ENCODE data around the gene PRR36. TPM values are rescaled to one million over a fixed set of nuclear protein-coding genes. Genes with fewer than 3 reads are reported as not detected.

Gene PRR36
- total RNA-seq, 4 donors from 2014 or later: 0.52 TPM; not detected in 3

GRCh38 chr19:7830272-7830771 is 43.9 kb downstream of the PRR36 start:
- Histone ChIP-seq H3K9me3 (no peaks in the 10 kb centered on the region), H3K27ac (replicated peaks in 1 of 4) (peak overlapping the region in 3 of 4 donors; percentile 46 to 67 (median 59)), H3K27me3 (peaks cover 0 to 5% (median 0%) of the 10 kb centered on the region in 4 donors), H3K36me3 (no peaks in the 10 kb centered on the region), H3K4me1 (peaks cover 21 to 43% (median 40%) of the 10 kb centered on the region in 4 donors), H3K4me3 (peak overlapping the region; percentile 79 to 94 (median 85))
- TF ChIP-seq EP300 (IDR thresholded peaks at IDR 0.05): no peak
- no peak for TF ChIP-seq POLR2A (IDR thresholded peaks at IDR 0.05; ENCODE audit: low read depth)
- TF ChIP-seq CTCF (IDR thresholded peaks at IDR 0.05): no peak
- no peak for TF ChIP-seq POLR2AphosphoS5 (IDR thresholded peaks at IDR 0.05)
- WGBS: no CpG with 5 or more reads among the region's 53 CpGs
- intact Hi-C loops (cut with DNase I): no loop called here
- no peak for DNase-seq (ENCODE audit: extremely low spot score)

GRCh38 chr19:7829561-7830271 is 44.5 kb downstream of the PRR36 start, which contains the start of gene EVI5L:
EVI5L (plus strand) TSS chr19:7830218; CDS start chr19:7846543, 16,325 bp downstream.
- TF ChIP-seq EP300 (IDR thresholded peaks at IDR 0.05) (no peak), POLR2A (IDR thresholded peaks at IDR 0.05; ENCODE audit: low read depth) (no peak), POLR2AphosphoS5 (IDR thresholded peaks at IDR 0.05) (peak; percentile 69 to 75), CTCF (IDR thresholded peaks at IDR 0.05) (peak in 1 of 3 experiments; percentile 22)
- Histone ChIP-seq H3K27ac (replicated peaks in 1 of 4) (peak within 1 kb of the TSS in 3 of 4 donors; percentile 46 to 67 (median 59)), H3K36me3 (no peaks in the 10 kb centered on the region), H3K9me3 (no peaks in the 10 kb centered on the region), H3K4me3 (peak within 1 kb of the TSS; percentile 79 to 94 (median 85)), H3K4me1 (peaks cover 21 to 43% (median 40%) of the 10 kb centered on the region in 4 donors), H3K27me3 (peaks cover 0 to 10% (median 0%) of the 10 kb centered on the region in 4 donors)
- intact Hi-C loops (cut with DNase I): no loop called here
- peak; percentile 100 for DNase-seq (ENCODE audit: extremely low spot score)
- WGBS: 0% methylated on average over 27 of the region's 45 CpGs

- peak overlapping the region; percentile 79 to 94 (median 85) for H3K4me3 ChIP-seq
- no peak for DNase-seq (ENCODE audit: extremely low spot score)
- peak overlapping the region in 2 of 4 donors; percentile 38 to 46 for H3K27ac ChIP-seq (replicated peaks in 1 of 4)
- WGBS: 6% methylated on average over 10 of the region's 18 CpGs
- intact Hi-C loops (cut with DNase I): no loop called here
- no peaks in the 10 kb centered on the region for H3K36me3 ChIP-seq
- no peaks in the 10 kb centered on the region for H3K9me3 ChIP-seq
- TF ChIP-seq EP300 (IDR thresholded peaks at IDR 0.05): no peak
- no peak for TF ChIP-seq POLR2A (IDR thresholded peaks at IDR 0.05; ENCODE audit: low read depth)
- TF ChIP-seq CTCF (IDR thresholded peaks at IDR 0.05): no peak
- no peak for TF ChIP-seq POLR2AphosphoS5 (IDR thresholded peaks at IDR 0.05)
- peaks cover 0 to 12% (median 0%) of the 10 kb centered on the region in 4 donors for H3K27me3 ChIP-seq
- peaks cover 21 to 43% (median 40%) of the 10 kb centered on the region in 4 donors for H3K4me1 ChIP-seq
Measured at GRCh38 chr19:7829166-7829520, 45.0 kb downstream of the PRR36 start.

- TF ChIP-seq EP300 (IDR thresholded peaks at IDR 0.05) (no peak), POLR2A (IDR thresholded peaks at IDR 0.05; ENCODE audit: low read depth) (no peak), CTCF (IDR thresholded peaks at IDR 0.05) (no peak), POLR2AphosphoS5 (IDR thresholded peaks at IDR 0.05) (no peak)
- Histone ChIP-seq H3K4me1 (peaks cover under 1 to 1% (median under 1%) of the 10 kb centered on the region in 4 donors), H3K27me3 (peaks cover 0 to 57% (median 0%) of the 10 kb centered on the region in 4 donors), H3K27ac (replicated peaks in 1 of 4) (no peak overlapping the region), H3K36me3 (no peaks in the 10 kb centered on the region), H3K9me3 (peaks cover 0 to 5% (median under 1%) of the 10 kb centered on the region in 4 donors), H3K4me3 (no peak overlapping the region)
- no peak for DNase-seq (ENCODE audit: extremely low spot score)
- intact Hi-C loops (cut with DNase I): no loop called here
- 49% methylated on average over 9 of the region's 9 CpGs for WGBS
Measured at GRCh38 chr19:7823686-7824301, 50.4 kb downstream of the PRR36 start.

Measured in esophagus muscularis mucosa (tissue), 4 donors.